ENCODE data around the gene CEACAM6.
A peak's percentile ranks its signal among the peaks of the same experiment; 100 is the strongest.
"Not testable (repeated sequence)": the region's sequence is repeated elsewhere in the genome, so short reads cannot be mapped to it uniquely, and the experiment has no call there.

Gene CEACAM6

DNA sequence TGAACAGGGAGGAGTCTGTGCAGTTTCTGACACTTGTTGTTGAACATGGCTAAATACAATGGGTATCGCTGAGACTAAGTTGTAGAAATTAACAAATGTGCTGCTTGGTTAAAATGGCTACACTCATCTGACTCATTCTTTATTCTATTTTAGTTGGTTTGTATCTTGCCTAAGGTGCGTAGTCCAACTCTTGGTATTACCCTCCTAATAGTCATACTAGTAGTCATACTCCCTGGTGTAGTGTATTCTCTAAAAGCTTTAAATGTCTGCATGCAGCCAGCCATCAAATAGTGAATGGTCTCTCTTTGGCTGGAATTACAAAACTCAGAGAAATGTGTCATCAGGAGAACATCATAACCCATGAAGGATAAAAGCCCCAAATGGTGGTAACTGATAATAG lies 16.1 kb downstream of the CEACAM6 start:
- peaks cover 15% of the 10 kb centered on the region for H3K4me1 ChIP-seq
- no peaks in the 10 kb centered on the region for H4K20me1 ChIP-seq
- TF ChIP-seq Cebpa-rat (IDR thresholded peaks at IDR 0.05), result no peak
- H3K27ac ChIP-seq, result no peak overlapping the region
- H3K9ac ChIP-seq, result no peak overlapping the region
- no peaks in the 10 kb centered on the region for H3K36me3 ChIP-seq
- H3K9me3 ChIP-seq, result peaks cover 6% of the 10 kb centered on the region
- H3K4me3 ChIP-seq, result no peak overlapping the region
- H3K27me3 ChIP-seq, result no peaks in the 10 kb centered on the region
- H3K4me2 ChIP-seq, result no peak overlapping the region

DNA sequence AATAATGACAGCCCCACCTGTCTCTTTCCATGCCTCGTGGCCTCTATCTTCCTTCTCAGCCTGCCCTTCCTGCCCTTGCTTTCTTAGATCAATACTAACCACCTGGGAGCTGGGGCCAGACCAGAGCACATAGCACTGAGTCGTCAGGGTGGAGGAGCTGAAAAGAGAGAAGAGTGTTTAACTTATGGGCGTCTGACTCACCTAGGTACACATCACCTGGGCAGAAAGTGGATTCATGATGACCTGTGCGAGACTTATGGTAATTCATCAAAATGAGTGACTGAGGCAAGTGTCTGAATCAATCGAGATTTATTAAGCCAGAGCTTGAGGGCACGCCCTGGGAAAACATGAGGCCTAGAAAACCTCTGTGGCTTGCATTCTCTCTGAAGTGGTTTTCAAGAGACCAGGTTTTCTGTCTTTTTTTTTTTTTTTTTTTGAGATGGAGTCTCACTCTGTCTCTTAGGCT lies 19.2 kb downstream of the CEACAM6 start:
- no peak overlapping the region for H3K4me3 ChIP-seq
- H3K9me3 ChIP-seq, result no peaks in the 10 kb centered on the region
- TF ChIP-seq Cebpa-rat (IDR thresholded peaks at IDR 0.05), result no peak
- no peak overlapping the region for H3K27ac ChIP-seq
- H3K27me3 ChIP-seq, result no peaks in the 10 kb centered on the region
- H4K20me1 ChIP-seq, result no peaks in the 10 kb centered on the region
- H3K4me1 ChIP-seq, result peaks cover 15% of the 10 kb centered on the region
- H3K4me2 ChIP-seq, result peak overlapping the region; percentile 62
- H3K9ac ChIP-seq, result no peak overlapping the region
- H3K36me3 ChIP-seq, result no peaks in the 10 kb centered on the region

DNA sequence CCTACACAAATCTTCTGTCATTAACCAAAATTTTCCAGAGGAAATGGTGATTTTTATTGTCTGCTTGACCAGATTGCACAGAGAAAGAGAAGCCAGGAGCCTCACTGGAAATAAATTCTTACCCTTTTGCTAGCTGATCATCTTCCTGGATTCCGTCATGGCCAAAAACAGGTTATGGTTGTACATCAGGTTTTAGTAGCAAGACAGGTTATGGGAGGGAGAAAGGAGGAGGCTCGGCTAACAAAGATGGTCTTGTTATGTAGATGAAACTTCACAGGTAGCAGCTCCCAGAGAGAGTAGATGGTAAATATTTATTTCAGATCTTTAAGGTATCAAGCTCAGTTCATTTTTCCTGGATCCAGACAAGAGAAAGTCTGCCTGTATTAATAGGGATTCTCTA lies 21.4 kb downstream of the CEACAM6 start:
- Histone ChIP-seq H3K27ac (no peak overlapping the region), H3K27me3 (no peaks in the 10 kb centered on the region), H3K36me3 (no peaks in the 10 kb centered on the region), H3K9ac (no peak overlapping the region), H3K4me3 (no peak overlapping the region), H4K20me1 (no peaks in the 10 kb centered on the region), H3K4me2 (no peak overlapping the region), H3K4me1 (peaks cover 19% of the 10 kb centered on the region), H3K9me3 (no peaks in the 10 kb centered on the region)
- no peak for TF ChIP-seq Cebpa-rat (IDR thresholded peaks at IDR 0.05)

DNA sequence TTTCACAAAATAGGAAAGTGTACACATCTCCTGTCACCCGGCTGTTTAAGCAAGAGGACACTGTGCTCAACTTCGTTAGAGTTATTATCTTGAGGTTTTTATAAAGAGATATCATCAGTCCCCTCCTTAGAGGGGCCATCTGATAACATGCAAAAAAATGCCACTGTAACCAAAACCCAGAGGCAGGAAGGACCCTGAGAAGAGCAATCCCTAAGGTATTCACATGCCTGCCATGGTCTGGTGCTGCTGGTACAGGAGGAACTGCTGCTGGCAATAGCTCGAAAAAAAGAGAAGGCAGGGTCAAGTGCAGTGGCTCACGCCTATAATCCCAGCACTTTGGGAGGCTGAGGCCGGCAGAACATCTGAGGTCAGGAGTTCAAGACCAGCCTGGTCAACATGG lies 28.3 kb downstream of the CEACAM6 start:
- Histone ChIP-seq H3K27ac (peak overlapping the region; percentile 90), H3K4me1 (peaks cover 68% of the 10 kb centered on the region), H3K4me3 (0 out of 2 replicates have a peak overlapping the region, but pooled peaks have one; percentile 57), H3K4me2 (peak overlapping the region; percentile 97), H3K9ac (peak overlapping the region; percentile 76), H3K27me3 (no peaks in the 10 kb centered on the region), H3K36me3 (no peaks in the 10 kb centered on the region), H4K20me1 (no peaks in the 10 kb centered on the region), H3K9me3 (no peaks in the 10 kb centered on the region)
- TF ChIP-seq Cebpa-rat (IDR thresholded peaks at IDR 0.05), result no peak

DNA sequence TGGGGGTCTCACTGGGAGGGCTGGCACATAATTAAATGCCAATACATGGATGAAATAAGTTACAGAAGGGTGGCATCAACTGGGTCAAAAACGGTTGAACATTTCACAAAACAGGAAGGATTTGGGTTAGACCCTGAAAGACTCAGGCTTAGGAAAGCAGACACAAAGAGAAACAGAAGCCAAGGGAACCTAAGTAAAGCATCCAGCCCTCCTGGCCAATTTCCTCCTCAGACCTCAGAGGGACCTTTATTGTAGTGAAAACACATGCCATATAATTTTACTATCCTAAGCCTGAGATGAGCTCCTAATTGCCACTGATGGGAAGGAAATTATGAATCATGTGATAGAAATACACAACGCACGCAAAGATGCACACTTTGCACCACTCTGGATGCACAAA lies 29.0 kb downstream of the CEACAM6 start:
- Histone ChIP-seq H3K27ac (peak overlapping the region; percentile 90), H3K36me3 (no peaks in the 10 kb centered on the region), H3K9me3 (no peaks in the 10 kb centered on the region), H3K27me3 (no peaks in the 10 kb centered on the region), H3K9ac (peak overlapping the region; percentile 76), H4K20me1 (no peaks in the 10 kb centered on the region), H3K4me2 (peak overlapping the region; percentile 97), H3K4me1 (peaks cover 72% of the 10 kb centered on the region), H3K4me3 (peak overlapping the region; percentile 57; the same call in 1 of the 2 replicates)
- no peak for TF ChIP-seq Cebpa-rat (IDR thresholded peaks at IDR 0.05)

DNA sequence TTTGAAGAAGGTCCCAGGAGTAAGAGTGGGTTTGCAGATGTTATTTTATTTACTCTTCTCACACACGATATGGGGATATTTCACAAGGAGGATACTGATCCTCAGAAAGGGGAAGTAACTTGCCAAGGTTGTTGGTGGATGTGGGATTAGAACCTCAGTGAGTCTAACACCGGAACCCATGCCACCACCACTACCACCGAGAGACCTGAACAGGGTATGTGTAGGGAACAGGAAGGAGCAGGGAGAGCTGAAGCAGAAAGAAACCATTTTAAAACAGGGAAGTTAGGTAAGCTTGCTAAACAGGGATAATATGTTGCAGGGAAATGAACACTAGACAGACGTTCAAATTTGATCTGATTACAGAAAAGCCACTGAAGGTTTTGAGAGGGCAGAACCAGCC lies 29.4 kb downstream of the CEACAM6 start:
- H3K9me3 ChIP-seq, result no peaks in the 10 kb centered on the region
- H3K4me2 ChIP-seq, result peak overlapping the region; percentile 97
- no peaks in the 10 kb centered on the region for H4K20me1 ChIP-seq
- peaks cover 74% of the 10 kb centered on the region for H3K4me1 ChIP-seq
- H3K27me3 ChIP-seq, result no peaks in the 10 kb centered on the region
- peak overlapping the region; percentile 76 for H3K9ac ChIP-seq
- H3K4me3 ChIP-seq, result peak overlapping the region; percentile 57
- TF ChIP-seq Cebpa-rat (IDR thresholded peaks at IDR 0.05), result no peak
- H3K36me3 ChIP-seq, result no peaks in the 10 kb centered on the region
- peak overlapping the region; percentile 90 for H3K27ac ChIP-seq

DNA sequence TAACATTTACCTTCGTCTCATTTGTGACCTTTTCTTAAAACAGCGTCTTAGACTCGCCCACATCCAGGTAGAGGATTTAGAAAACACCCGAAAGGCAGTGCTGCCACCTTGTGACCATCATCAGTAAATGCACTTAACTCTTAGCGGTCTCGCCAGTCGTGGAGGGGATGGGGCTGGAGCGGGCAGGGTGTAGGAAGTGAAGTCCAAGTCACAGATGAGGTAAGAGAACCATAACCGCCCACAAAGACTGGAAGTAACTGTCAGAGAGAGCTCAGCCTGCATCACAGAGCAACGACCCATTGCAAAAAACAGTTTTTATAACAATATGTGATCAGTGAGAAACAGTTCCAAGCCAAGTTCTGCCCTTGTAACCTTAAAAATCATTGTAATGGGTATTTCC lies 30.3 kb downstream of the CEACAM6 start:
- Histone ChIP-seq H3K36me3 (no peaks in the 10 kb centered on the region), H3K4me2 (peak overlapping the region; percentile 97), H3K4me3 (peak overlapping the region; percentile 57), H3K9ac (peak overlapping the region; percentile 76; the same call in 1 of the 2 replicates), H3K27ac (peak overlapping the region; percentile 90; the same call in 1 of the 2 replicates), H3K4me1 (peaks cover 74% of the 10 kb centered on the region), H3K27me3 (no peaks in the 10 kb centered on the region), H3K9me3 (no peaks in the 10 kb centered on the region), H4K20me1 (no peaks in the 10 kb centered on the region)
- no peak for TF ChIP-seq Cebpa-rat (IDR thresholded peaks at IDR 0.05)

DNA sequence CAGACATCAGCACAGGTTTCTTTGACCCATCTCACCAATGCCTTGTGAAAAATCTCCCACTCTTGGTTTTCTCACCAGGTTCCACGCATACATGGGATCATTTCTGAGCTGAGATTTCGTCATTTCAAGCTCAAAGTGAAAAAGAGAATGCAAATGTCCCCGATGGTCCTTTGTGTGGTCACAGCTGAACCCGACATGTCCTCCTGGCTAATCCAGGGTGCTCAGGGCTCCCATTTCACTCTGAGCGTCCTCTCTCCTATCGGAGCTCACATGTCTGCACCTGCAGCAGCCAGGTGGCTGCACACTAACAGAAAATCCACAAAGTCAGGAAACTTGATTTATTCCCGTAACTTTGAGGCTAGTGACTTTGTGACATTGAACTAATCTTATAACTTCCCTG lies 31.7 kb downstream of the CEACAM6 start:
- no peak for TF ChIP-seq Cebpa-rat (IDR thresholded peaks at IDR 0.05)
- H3K9me3 ChIP-seq, result no peaks in the 10 kb centered on the region
- H3K4me3 ChIP-seq, result no peak overlapping the region
- H3K9ac ChIP-seq, result no peak overlapping the region
- no peaks in the 10 kb centered on the region for H4K20me1 ChIP-seq
- H3K27ac ChIP-seq, result no peak overlapping the region
- H3K4me1 ChIP-seq, result peaks cover 66% of the 10 kb centered on the region
- H3K27me3 ChIP-seq, result no peaks in the 10 kb centered on the region
- peak overlapping the region; percentile 97 for H3K4me2 ChIP-seq
- no peaks in the 10 kb centered on the region for H3K36me3 ChIP-seq

DNA sequence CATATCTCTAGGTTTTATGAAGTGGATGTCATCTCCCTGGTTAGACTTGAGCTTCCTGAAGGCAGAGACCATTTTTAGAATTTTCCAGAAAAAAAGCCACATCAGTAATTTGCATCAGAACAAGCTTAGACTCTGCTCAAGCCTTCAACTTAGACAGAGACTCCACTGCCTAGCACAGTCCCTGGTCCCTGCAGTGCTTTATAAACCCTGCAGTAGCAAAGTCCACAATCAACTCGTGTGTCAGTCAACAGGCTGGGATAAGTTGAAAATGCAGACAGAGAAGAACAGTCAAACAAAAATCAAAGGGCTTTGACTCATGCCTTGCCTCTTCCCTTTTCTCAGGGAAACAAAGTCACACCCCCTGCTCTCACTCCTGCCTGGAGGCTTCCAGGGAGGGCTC lies 33.2 kb downstream of the CEACAM6 start:
- not testable (repeated sequence) for H3K4me3 ChIP-seq, H3K9ac ChIP-seq, H3K27me3 ChIP-seq, H4K20me1 ChIP-seq, H3K4me2 ChIP-seq, H3K36me3 ChIP-seq, H3K27ac ChIP-seq, H3K9me3 ChIP-seq
- H3K4me1 ChIP-seq, result peaks cover 52% of the 10 kb centered on the region

DNA sequence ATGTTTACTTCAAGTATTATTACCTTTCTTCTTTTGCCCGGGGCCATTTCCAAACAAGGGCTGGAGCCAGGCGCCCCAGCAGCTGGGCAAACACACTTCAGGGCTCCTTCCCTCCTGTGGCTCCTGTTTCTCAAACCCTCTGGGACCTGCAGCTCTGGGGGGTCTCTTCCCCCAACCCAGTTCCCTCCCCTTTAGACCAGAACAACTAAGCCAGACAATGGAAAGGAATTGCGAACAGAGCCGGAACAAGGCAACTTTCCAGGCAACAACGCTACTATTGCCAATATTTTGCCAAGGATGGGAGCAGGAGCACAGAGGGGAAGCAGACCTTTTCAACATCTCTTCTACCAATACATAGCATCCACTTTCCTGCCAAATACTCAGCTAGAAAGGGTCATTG lies 33.7 kb downstream of the CEACAM6 start:
- H3K27me3 ChIP-seq, H3K9me3 ChIP-seq, H4K20me1 ChIP-seq, H3K9ac ChIP-seq, H3K4me3 ChIP-seq, H3K36me3 ChIP-seq, H3K4me2 ChIP-seq, H3K27ac ChIP-seq: not testable (repeated sequence)
- peaks cover 46% of the 10 kb centered on the region for H3K4me1 ChIP-seq
